CD4-positive, alpha-beta T cell treated with Interleukin-2 at 100 ng/mL for 4 hours (primary cell): Measurements from ENCODE around the gene C1orf167.
A peak's percentile ranks its signal among the peaks of the same experiment; 100 is the strongest.
"Not testable (repeated sequence)": the region's sequence is repeated elsewhere in the genome, so short reads cannot be mapped to it uniquely, and the experiment has no call there.

Experiments used
- DNase-seq: peaks from one replicate; pipeline ENCODE4 v3.0.0-alpha.2; 2020; ENCODE audit warnings: low spot score

C1orf167 gene

GRCh38 chr1:11800391-11800755 lies 38.4 kb downstream of the C1orf167 start:
- DNase-seq: no peak

- no peak for DNase-seq
These were observed 38.9 kb downstream of the C1orf167 start for GRCh38 chr1:11800756-11801433.

- no peak for DNase-seq
These were observed 40.6 kb downstream of the C1orf167 start for GRCh38 chr1:11802616-11802972.

- DNase-seq: peak; percentile 70
These were observed 41.2 kb downstream of the C1orf167 start for GRCh38 chr1:11802973-11803885.

GRCh38 chr1:11803924-11804665 lies 42.1 kb downstream of the C1orf167 start:
- not testable (repeated sequence) for DNase-seq

GRCh38 chr1:11804666-11805421 lies 42.9 kb downstream of the C1orf167 start:
- DNase-seq: peak; percentile 35

GRCh38 chr1:11805422-11806306 lies 43.7 kb downstream of the C1orf167 start, which contains the start of the genes CLCN6 and MTHFR:
Gene CLCN6, plus strand, starts transcription at chr1:11806191. Its CDS starts 72 bp downstream, at chr1:11806263.
Gene MTHFR, minus strand, starts transcription at chr1:11805964. Its CDS starts 2,848 bp downstream, at chr1:11803116.
- peak; percentile 97 for DNase-seq

- DNase-seq: peak; percentile 3
These were observed 44.4 kb downstream of the C1orf167 start for GRCh38 chr1:11806307-11806936.

- DNase-seq: no peak
These were observed 45.1 kb downstream of the C1orf167 start for GRCh38 chr1:11807133-11807532.

- DNase-seq: no peak
These were observed 51.0 kb downstream of the C1orf167 start for GRCh38 chr1:11813021-11813420.

- DNase-seq: no peak
These were observed 55.2 kb downstream of the C1orf167 start for GRCh38 chr1:11817192-11817591.

GRCh38 chr1:11822091-11822490 lies 60.1 kb downstream of the C1orf167 start:
- no peak for DNase-seq

GRCh38 chr1:11823366-11824137 lies 61.6 kb downstream of the C1orf167 start:
- no peak for DNase-seq

- DNase-seq: no peak
These were observed 63.1 kb downstream of the C1orf167 start for GRCh38 chr1:11825131-11825530.

- DNase-seq: no peak
These were observed 65.0 kb downstream of the C1orf167 start for GRCh38 chr1:11826946-11827345.

- no peak for DNase-seq
These were observed 66.5 kb downstream of the C1orf167 start for GRCh38 chr1:11828511-11828910.

GRCh38 chr1:11831945-11832725 lies 70.1 kb downstream of the C1orf167 start:
- no peak for DNase-seq

GRCh38 chr1:11833497-11833896 lies 71.5 kb downstream of the C1orf167 start:
- DNase-seq: no peak

GRCh38 chr1:11833900-11834299 lies 71.9 kb downstream of the C1orf167 start:
- DNase-seq: no peak
